HuH-7.5 (cell line): ENCODE measurements around the gene EDIL3.
"Not testable (repeated sequence)": the region's sequence is repeated elsewhere in the genome, so short reads cannot be mapped to it uniquely, and the experiment has no call there.

Experiments
- DNase-seq: peaks from one replicate; pipeline ENCODE4 v3.0.0; 2011; ENCODE audit warnings: low spot score

EDIL3 gene

GRCh38 chr5:84063041-84063440 is 321.6 kb downstream of the EDIL3 start:
- DNase-seq: no peak

GRCh38 chr5:84059672-84060071 is 325.0 kb downstream of the EDIL3 start:
- DNase-seq: no peak

GRCh38 chr5:84058561-84058960 is 326.1 kb downstream of the EDIL3 start:
- no peak for DNase-seq

DNA sequence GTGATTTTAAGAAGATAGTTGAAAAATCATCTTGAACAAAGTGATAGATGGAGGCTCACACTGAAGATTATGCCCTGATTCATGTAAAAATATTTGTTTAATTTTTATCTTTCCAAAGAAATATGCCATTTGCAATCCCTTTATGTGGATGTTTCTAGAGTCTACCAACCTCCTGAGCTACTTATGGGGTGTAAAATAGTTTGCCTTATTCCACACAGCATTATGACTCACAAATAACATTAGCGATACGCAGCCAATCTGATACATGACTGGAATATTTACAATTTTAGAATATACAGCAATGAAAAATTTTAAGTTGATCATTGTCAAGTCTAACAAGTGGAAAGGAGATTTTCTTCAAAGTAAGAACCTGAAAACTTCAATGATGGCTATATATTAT is 327.5 kb downstream of the EDIL3 start:
- DNase-seq: no peak

DNA sequence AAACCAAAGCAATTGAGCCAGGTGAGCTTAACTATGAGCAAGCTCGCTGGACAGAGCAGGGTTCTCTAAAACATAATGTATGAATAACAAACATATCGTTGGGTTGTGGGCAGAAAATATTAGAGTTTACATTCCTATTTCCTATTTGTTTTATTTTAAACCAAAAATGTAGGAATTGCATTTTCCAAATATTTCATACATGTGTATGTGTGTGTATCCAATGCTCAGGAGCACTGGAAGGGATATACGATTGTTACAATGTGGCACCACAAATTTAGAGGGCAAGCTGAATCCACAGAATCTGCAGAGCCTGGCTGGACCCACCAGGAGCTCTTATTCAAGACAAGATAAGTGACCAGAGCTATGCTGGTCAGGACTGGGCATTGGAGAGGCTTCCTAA is 338.7 kb downstream of the EDIL3 start:
- no peak for DNase-seq

DNA sequence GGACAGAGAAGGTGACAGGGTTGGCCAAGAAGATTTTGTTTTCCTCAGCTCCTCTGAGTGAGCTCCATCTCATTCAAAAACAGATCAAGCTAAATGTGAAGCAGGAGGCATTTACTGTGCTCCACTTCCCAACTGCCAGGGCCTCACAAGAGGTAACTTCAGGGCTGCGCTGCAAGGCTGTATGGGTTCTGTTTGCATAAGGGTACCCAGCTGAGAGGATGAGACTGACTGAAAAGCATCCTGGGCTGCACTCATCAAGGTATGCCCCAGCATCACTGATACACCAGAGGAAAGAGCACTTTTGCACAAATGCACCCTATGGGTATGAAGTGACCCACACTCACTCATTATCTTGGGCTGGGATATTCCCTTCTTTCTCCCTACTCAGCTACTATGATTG is 347.8 kb downstream of the EDIL3 start:
- no peak for DNase-seq

- DNase-seq: no peak
Measured at GRCh38 chr5:84032324-84032723, 352.4 kb downstream of the EDIL3 start.

DNA sequence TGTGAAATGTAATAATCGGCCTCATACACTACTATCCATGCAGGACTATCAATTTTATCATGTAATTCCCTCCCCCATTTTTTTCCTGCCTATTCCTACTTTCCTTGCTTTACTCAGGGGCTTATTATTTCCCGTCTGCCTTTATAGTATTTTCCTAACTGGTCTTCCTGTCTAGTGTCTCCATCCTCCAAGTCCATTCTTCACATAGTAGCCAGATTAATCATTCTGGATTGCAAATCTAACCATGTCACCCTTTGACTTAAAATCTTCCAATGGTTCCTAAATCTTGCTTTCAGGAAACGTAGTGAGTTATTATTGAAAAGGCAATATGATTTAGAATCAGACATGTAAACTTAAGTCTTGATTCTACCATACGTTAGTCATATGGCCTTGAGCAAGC is 356.6 kb downstream of the EDIL3 start:
- no peak for DNase-seq

GRCh38 chr5:84018521-84018920 is 366.2 kb downstream of the EDIL3 start:
- DNase-seq: not testable (repeated sequence)

DNA sequence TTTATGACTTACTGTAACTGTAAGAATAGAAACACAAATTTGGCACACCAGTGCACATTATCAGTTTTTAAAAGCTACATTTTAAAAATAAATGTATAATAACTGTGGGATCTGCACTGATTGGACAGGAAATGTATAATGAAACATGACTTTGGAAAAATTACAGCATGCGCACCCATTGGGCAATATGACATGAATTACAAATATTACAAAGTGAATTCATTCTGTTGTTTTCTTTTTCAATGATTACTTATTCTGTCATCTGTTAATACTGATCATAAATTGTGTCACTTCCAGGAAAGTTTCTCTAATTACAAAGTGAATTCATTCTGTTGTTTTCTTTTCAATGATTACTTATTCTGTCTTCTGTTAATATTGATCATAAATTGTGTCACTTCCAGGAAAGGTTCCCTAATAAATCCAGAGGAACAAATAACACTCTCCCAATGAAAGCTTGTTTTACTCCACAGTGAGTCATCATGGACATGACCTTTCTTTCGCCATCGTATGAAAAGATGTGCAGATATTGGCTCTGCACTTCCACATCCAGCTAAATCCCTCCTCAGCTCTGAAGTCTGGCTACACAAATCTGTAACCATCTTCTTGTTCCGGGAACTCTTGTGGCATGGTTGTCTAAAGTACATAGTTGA is 367.0 kb downstream of the EDIL3 start:
- DNase-seq: no peak

DNA sequence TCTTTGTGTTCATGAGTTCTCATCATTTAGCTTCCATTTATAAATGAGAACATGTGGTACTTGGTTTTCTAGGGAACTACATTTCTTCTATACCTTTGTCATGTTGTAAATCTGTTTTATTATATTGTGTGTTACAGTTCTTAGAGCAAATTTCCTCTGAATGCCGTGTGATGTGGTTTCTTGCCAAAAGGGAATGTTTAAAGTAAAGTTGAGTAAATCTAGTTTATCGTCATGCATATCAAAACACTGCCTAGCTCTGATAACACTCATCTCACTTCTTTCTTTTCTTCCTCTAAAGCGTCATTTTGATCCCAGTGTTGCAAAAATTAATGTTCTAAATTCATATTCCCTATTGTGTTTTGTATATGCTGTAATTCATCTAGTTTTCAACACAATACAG is 368.6 kb downstream of the EDIL3 start:
- no peak for DNase-seq

DNA sequence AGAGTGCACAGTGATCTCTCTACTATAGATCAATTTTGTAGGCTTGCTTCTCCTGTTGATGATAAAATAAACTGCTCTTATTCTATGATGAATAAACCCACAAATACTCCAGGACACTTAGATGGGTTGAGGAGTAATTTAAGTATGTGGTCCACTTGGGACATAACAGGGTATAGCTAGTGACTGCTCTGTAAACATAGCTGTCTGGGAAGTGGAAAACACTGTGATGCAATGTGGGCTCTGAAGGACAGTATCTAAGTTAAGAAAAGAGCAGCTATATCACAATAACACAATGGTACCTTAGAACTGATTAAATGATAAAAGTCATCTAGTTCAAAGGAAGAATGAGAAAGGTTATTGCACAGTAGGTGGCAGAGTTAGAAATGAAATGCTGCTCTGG is 369.7 kb downstream of the EDIL3 start:
- no peak for DNase-seq

GRCh38 chr5:83993803-83994202 is 390.9 kb downstream of the EDIL3 start:
- no peak for DNase-seq

DNA sequence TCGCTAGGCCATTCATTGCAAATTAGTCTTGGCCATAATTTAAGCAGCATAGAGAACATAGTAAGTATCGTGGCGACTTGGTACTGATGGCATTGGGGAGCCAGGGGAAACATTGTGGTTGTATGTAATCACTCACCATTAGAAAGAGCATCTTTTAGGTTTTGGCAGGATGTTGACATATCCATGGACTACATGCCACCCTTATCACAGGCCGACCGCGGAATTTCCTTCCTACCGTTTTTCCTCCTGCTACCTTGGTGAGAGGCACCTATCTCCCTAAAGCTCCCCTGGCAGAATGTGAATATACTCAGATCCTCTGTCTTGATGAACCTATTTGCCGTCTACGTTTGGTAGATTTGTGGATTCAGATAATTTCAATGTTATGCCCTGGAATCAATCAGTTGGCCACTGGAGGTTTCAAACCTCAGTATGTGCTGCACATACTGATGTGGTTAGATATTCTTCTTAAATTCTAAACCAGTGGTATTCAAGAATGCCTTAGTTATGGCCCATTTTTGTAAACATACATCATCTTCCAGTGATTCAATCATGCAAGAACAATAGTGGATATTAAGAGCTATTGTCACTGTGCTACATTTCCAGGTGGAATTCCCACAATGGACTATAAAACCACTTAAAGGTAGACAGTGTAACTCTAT is 393.0 kb downstream of the EDIL3 start:
- no peak for DNase-seq

DNA sequence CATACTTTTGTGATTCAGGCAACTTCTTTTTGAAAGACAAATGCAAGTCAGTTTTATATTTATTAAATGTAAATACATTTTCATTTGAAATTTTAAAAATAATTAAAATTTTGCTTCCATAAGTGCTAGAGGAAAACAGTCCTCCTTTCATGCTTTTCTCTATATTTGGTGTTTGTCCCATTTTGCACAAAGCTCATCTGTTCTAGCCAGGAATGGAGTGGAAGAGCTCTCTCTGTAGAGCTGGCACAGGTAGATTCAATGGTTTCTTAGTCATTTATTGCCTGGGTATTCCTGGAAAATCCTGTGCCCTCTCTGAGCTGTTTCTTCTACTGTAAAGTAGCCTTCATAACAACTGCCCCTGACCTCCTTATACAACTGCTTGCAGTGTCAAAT is 396.4 kb downstream of the EDIL3 start:
- no peak for DNase-seq

DNA sequence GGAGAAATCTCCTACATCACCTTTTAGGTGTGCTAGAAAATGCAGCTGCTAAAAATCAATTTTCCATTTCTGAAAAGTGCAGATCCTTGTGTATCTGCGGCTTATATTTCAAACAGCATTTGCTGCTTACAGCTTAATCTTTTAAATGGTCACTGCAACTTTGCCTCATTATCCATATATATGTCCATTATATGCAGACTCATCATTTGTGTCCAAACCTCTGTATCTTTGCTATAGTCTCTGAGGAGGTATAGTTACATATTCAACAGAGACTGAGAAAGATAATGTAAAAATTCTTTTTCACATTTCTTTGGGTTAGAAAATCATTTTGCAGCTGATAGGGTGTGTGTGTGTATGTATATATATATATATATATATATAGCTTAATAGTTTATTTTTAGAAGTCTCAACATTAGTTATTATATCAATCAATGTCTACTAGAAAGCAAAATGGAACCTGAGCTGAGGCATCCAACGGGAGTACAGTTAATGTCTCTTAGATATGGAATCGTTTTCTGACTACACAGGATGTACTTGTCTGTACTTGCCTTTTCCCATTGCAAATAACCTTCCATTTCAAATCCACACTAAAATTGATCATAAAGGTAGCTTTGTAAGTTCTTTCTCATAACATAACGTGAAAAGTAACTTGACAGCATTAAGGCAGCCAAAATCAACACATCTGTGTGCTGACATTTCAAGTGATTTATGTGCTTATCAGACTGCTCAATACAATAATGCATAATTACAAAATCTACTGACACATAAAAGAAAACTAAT is 397.0 kb downstream of the EDIL3 start:
- DNase-seq: no peak

DNA sequence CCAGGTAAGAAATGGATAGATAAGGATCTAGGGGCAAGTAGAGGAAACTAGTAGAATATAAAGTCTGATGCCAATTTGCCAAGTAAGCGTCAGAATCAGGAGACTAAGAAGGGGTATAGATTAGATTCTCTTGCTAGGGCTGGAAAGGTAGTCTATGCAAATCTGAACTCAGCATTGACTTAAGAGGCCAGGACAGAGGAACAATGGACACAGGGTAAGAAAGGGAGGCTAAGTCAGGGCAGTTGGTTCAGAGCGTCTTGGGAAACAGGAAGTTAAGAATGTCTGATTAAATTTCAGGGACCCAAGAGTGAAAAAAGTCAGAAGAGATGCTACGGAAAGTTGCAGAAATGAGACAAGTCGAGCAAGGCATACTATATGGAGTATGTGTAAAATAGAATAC is 400.8 kb downstream of the EDIL3 start:
- no peak for DNase-seq

DNA sequence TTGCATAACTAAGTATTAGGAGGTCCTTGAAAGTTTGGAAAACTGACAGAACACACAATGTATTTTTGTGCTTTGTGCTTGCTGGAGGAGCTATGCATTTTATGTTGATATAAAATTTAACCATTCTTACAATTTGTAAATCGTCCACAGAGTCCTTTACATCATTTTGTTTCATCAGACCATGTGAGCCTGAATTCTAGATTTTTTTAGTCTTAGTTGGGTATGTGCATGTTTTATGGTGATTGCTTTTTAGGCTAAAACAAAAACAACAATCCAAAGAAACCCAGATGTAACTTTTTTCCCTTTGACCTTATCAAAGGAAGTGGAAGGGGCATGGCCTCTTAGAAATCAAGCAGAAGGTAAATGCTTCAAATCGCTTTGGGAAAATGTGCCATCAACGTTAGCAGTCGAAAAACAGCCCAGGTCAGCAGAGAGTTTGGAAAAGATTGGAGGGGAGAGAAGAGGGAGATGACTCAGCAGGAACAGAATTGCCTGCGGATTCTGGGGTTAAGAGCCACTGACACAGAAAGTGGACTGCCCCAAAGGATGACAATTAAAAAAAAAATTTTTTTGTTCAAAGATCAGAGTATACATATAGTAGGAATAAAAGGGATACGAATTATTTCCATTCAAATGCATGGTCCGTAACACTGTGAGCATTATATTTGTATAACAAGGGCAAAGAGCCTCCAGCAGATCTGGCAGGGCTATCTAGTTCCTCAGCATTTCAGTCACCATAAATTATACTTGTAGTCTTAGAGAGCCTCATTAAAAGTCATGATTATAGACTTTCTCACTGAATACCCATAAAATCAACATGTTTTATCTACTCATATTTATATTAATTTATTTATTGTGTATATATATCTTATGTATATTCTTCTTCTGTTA is 410.5 kb downstream of the EDIL3 start:
- DNase-seq: no peak

DNA sequence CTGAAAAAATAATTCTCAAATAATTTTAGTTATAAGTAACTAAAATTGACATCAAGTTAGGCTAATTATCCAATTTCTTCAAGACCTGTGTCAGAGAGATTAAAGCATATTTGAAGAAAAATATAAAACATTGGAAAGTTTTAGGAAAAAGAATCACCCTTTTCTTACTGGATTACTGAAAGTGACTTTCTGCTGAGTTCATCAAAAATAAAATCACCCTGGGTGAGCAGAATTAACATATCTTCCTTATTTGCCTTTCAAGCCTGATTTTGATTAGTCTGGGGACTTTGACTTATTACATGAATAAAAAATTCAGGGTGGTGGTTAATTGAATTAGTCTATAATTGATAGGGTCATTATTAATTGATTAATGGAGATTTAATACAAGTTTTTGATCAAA is 411.8 kb downstream of the EDIL3 start:
- no peak for DNase-seq

- no peak for DNase-seq
Measured at GRCh38 chr5:83972236-83972635, 412.4 kb downstream of the EDIL3 start.

GRCh38 chr5:83967417-83967816 is 417.3 kb downstream of the EDIL3 start:
- DNase-seq: no peak

- DNase-seq: no peak
Measured at GRCh38 chr5:83965441-83965840, 419.2 kb downstream of the EDIL3 start.
